ENCODE data around the gene AAGAB.
A peak's percentile ranks its signal among the peaks of the same experiment; 100 is the strongest.
"Not testable (repeated sequence)": the region's sequence is repeated elsewhere in the genome, so short reads cannot be mapped to it uniquely, and the experiment has no call there.

Gene AAGAB

DNA sequence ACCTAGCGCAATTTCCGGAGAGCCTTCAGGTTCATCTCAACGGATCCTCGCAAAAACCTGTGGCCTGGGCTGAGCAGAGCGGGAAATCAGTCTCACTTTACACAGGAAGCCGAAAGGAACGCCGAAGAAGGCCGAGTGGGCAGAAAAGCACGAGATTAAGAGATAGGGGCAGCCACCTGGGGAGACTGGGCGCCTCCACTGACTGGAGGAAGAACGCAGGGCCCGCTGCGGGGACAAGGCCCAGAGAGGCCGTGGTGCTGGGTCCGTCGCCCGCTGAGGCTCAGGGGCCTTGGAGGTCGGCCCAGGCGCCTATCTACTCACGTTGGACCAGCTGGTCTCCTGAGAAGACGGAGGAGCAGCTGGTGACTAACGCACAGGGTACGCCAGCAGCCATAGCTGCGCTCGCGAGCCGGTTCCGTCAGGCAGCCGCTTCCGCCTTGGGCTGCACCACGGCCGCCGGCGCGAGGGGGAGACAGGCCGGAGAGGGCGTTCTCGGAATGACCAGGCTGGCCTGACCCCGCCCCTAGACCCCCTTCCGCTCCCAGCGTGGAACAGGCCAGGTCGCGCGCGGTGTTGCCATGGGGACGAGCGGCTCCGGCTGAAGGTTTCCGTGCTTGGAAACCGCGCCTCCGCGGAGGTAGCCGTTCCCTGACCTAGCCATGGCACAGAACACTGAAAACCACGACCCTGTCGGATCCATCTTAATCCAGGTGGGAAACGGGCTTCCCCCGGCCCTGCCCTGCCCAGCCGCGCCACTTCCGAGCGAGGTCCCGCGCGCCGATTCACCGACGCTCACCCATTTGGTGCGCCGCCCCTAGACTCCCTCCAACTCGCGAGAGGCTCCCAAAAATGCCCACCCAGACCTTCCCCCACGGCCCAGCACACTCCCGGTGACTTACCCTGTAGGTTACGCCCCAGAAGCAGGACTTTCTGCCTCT, at the start of gene AAGAB, which contains the start of gene IQCH:
Gene AAGAB (minus strand): TSS at position 424 of the 938 bp plus-strand sequence. CDS start 30 bp downstream, at position 394.
Gene IQCH (plus strand): TSS at position 549 of the 938 bp plus-strand sequence. CDS start 111 bp downstream, at position 660.
- peak; percentile 97 for DNase-seq (ENCODE audit: low spot score)

- DNase-seq (ENCODE audit: low spot score): peak; percentile 12
Observed at GRCh38 chr15:67303490-67304363, 49.3 kb upstream of the AAGAB start.

DNA sequence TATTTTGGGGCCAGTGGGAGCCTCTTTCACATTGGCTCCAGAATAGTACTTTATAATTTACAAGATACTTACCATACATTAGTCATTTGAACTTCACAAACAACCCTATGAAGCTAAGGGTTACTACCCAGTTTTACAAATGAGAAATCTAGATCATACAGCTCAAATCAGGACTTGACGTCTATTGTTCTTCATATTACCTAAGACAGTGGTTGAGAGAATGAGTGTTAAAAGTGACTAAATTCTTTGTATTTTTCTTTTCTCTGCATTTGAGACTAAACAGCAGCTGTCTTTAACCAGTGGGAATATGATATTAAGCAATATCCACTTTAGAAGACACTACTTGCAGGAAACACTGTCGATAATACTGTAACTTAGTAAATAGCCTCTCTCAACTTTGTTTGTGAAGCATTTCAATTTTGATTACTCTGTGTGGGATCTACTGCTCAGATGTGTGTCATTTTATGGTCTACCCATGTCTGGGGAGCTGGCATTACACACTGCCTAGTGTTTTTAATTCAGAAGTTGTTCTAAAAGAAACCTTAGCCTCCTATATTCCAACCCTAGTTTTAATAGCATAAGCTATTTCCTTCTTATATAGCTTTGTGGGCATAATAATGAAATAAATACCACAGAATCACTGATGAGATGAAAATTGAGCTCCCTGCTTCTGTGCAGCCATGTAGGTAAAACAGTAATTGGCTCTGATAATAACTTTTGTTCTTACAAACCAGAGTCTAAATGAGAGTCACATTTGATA, 46.0 kb upstream of the AAGAB start:
- no peak for DNase-seq (ENCODE audit: low spot score)

DNA sequence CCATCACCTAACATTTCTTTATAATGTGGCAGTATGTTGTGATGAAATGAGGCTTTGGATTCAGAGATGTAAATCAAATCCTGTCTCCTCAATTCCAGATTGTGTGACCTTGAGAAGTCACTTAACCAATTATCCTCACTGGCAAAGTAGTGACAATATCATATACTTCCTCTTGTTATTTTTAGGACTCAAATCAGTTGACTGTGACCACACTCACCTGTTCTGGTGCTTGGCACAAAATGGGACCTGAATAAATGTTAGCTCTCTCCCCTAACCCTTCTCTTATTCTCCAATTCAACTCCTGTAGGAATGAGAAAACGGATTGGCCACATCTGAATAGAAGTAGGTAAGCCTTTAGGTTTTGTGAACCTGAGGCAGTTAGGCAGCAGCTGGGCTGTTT, 42.2 kb upstream of the AAGAB start:
- DNase-seq (ENCODE audit: low spot score): no peak

DNA sequence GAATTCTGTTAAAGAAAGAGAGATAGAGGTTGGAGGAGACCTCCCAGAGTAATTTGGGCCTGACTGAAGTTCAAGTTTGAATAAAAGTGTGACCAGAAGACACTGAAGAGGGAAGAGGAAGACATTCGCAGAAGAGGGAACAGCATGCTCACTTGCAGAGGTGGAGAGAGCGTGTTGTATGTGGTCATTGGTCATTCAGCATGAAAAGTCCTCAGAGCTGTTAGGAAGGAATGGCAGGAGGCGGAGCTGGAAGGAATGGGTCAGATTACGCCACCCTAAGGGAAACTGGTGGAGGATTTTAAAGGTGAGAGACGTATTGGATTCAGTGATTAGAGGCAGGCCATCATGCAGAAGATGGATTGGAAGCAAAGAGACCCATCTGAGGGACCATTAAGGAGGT, 41.7 kb upstream of the AAGAB start:
- no peak for DNase-seq (ENCODE audit: low spot score)

- DNase-seq (ENCODE audit: low spot score): no peak
Observed at GRCh38 chr15:67290319-67290718, 35.9 kb upstream of the AAGAB start.

- DNase-seq (ENCODE audit: low spot score): not testable (repeated sequence)
Observed at GRCh38 chr15:67286400-67286799, 31.9 kb upstream of the AAGAB start.

DNA sequence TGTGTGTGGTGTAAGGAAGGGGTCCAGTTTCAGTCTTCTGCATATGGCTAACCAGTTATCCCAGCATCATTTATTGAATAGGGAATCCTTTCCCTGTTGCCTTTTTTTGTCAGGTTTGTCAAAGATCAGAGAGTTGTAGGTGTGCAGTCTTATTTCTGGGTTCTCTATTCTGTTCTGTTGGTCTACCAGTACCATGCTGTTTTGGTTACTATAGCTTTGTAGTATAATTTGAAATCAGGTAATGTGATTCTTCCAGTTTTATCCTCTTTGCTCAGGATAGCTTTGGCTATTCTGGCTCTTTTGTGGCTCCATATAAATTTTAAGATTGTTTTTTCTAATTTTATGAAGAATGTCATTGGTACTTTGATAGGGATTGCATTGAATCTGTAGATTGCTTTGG, 31.2 kb upstream of the AAGAB start:
- not testable (repeated sequence) for DNase-seq (ENCODE audit: low spot score)

DNA sequence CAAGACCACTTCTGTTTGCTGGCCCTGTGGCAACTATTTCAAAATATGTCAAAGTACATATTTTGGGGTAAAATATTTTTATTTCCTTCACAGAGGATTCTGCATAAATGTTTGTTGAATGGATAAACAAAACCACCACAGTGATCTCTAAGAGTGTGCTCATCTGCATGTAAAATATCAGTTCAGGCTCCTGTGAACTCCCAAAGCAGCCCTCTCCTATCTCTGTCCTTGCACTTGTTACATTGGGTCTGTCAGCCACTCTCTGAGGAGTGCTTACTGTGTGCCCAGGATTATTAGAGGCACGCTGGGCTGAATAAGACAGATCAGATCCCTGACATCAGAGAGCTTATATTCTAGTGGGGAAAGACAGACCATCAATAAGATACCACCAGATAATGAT, 27.3 kb upstream of the AAGAB start:
- no peak for DNase-seq (ENCODE audit: low spot score)

DNA sequence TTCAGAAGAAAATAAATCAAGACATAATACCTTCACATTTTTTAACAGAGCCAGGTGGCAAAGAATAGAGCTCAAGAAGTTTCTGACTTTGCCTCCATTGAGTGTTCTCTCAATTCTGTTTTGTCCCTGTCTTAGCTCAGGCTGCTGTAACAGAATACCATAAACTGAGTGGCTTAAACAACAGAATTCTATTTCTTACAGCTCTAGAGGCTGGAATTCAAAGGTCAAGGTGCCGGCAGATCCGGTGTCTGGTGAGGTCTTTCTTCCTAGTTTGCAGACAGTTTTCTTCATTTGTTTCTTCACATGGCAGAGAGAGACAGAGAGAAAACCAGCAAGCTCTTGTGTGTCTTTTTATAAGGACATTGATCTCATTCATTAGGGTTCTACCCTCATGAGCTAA, 25.8 kb upstream of the AAGAB start:
- DNase-seq (ENCODE audit: low spot score): no peak

GRCh38 chr15:67276666-67277065, 22.2 kb upstream of the AAGAB start:
- DNase-seq (ENCODE audit: low spot score): no peak

- no peak for DNase-seq (ENCODE audit: low spot score)
Observed at GRCh38 chr15:67274236-67274635, 19.8 kb upstream of the AAGAB start.

- no peak for DNase-seq (ENCODE audit: low spot score)
Observed at GRCh38 chr15:67267951-67268941, 13.8 kb upstream of the AAGAB start.

GRCh38 chr15:67267440-67267839, 13.0 kb upstream of the AAGAB start:
- no peak for DNase-seq (ENCODE audit: low spot score)

DNA sequence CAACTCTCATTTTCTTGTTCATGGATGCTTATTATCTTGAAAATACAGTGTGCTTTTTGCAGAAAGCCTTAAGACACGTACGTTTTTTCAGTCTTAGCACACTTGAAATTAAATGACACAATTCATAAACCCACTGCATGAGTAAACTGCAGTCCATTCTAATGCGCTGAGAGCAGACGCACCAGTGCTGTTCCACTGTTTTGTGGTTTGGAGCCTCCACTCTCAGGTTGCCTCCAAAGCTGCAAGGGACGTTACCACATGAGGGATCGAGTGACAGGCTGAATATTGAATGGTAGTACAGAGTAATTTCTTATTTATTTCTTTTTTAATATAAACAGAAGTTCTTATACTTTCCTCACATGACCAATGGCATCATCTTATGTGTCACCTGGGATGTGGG, 12.4 kb upstream of the AAGAB start:
- DNase-seq (ENCODE audit: low spot score): no peak

DNA sequence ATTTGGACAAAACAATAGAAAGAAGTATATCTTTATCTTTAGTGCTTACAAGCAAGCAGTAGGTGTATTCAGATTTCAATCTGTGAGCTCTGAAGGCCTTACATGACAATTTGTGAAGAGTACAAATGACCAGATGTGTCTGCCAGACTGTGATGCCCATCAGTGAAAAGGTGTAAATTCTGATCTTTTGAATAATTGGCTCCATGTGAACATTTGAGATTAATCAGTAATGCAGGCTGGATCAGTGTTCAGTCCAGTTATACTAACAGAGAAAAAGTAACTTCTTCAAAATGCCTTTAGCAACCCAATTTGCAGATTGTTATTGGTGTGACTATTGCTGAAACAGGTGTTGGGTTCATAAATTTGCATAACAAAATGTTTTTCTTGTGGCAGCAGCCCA, 5.3 kb upstream of the AAGAB start:
- no peak for DNase-seq (ENCODE audit: low spot score)

DNA sequence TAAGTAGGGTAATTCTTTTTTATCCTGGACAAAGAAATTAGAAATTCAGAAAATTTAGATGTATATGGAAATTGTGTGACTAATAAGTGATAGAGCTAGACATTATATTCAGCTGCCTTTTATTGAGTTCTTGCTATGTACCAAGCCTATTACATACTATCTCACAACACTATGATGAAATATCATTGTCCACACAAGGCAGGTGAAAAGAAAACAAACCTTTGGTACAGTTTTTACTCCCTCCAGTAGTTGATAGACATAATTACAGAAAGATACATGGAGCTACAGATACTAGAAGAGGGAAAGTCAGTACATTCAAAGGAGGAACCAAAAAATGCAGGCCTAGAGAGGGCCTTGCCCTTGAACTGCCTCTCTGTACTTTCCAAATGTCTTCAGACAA, 4.9 kb upstream of the AAGAB start:
- no peak for DNase-seq (ENCODE audit: low spot score)

- DNase-seq (ENCODE audit: low spot score): not testable (repeated sequence)
Observed at GRCh38 chr15:67258412-67258811, 4.0 kb upstream of the AAGAB start.

DNA sequence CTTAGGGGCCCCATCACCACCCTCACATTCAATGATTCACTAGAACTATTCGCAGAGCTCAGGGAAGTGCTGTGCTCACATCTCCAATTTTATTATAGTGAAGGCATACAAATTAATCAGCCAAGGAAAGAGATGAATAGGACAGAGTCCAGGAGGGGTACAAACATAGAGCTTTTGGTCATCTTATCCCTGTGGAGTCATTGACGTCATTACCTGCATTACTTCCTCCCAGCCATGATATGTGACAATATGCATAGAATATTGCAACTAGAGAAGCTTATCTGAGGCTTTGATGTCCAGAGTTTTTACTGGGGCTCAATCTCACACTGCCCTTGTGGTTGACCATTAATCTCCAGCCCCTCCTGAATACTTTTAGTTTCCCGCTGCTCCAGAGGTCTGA, 1.6 kb upstream of the AAGAB start:
- no peak for DNase-seq (ENCODE audit: low spot score)

GRCh38 chr15:67253549-67254237, 768 bp downstream of the AAGAB start:
- peak; percentile 14 for DNase-seq (ENCODE audit: low spot score)

Data from kidney capillary endothelial cell (primary cell).